ENCODE measurements around the gene ENAH.
"Not testable (repeated sequence)": the region's sequence is repeated elsewhere in the genome, so short reads cannot be mapped to it uniquely, and the experiment has no call there.

ENAH gene

GRCh38 chr1:225644666-225645065 lies 8.3 kb downstream of the ENAH start:
- Histone ChIP-seq H3K9ac (ENCODE audit: low read length in 2 of 2) (no peak overlapping the region), H3K36me3 (ENCODE audit: control insufficient read depth in 2 of 2, insufficient read depth in 2 of 2, low read length in 2 of 2) (peaks cover under 1 to 6% of the 10 kb centered on the region in 2 donors), H3K27me3 (ENCODE audit: control insufficient read depth in 1 of 2, insufficient read depth in 2 of 2, low read length in 2 of 2) (no peaks in the 10 kb centered on the region), H3K9me3 (ENCODE audit: control insufficient read depth in 2 of 2, low read length in 2 of 2) (no peaks in the 10 kb centered on the region), H3K4me1 (ENCODE audit: control insufficient read depth, insufficient read depth, low read length) (no peaks in the 10 kb centered on the region), H3K4me3 (ENCODE audit: low read length in 2 of 2) (no peak overlapping the region), H3K27ac (ENCODE audit: low read length) (no peak overlapping the region)

- no peaks in the 10 kb centered on the region for H3K4me1 ChIP-seq (ENCODE audit: control insufficient read depth, insufficient read depth, low read length)
- no peaks in the 10 kb centered on the region for H3K27me3 ChIP-seq (ENCODE audit: control insufficient read depth in 1 of 2, insufficient read depth in 2 of 2, low read length in 2 of 2)
- H3K9ac ChIP-seq (ENCODE audit: low read length in 2 of 2) = no peak overlapping the region
- H3K27ac ChIP-seq (ENCODE audit: low read length) = no peak overlapping the region
- no peak overlapping the region for H3K4me3 ChIP-seq (ENCODE audit: low read length in 2 of 2)
- no peaks in the 10 kb centered on the region for H3K9me3 ChIP-seq (ENCODE audit: control insufficient read depth in 2 of 2, low read length in 2 of 2)
- H3K36me3 ChIP-seq (ENCODE audit: control insufficient read depth in 2 of 2, insufficient read depth in 2 of 2, low read length in 2 of 2) = peaks cover 3 to 6% of the 10 kb centered on the region in 2 donors
Measured at GRCh38 chr1:225642177-225642576, 10.7 kb downstream of the ENAH start.

GRCh38 chr1:225638853-225639252 lies 14.1 kb downstream of the ENAH start:
- peaks cover 3 to 6% of the 10 kb centered on the region in 2 donors for H3K36me3 ChIP-seq (ENCODE audit: control insufficient read depth in 2 of 2, insufficient read depth in 2 of 2, low read length in 2 of 2)
- peaks cover 8% of the 10 kb centered on the region for H3K4me1 ChIP-seq (ENCODE audit: control insufficient read depth, insufficient read depth, low read length)
- no peaks in the 10 kb centered on the region for H3K27me3 ChIP-seq (ENCODE audit: control insufficient read depth in 1 of 2, insufficient read depth in 2 of 2, low read length in 2 of 2)
- H3K9me3 ChIP-seq (ENCODE audit: control insufficient read depth in 2 of 2, low read length in 2 of 2) = no peaks in the 10 kb centered on the region
- no peak overlapping the region for H3K9ac ChIP-seq (ENCODE audit: low read length in 2 of 2)
- no peak overlapping the region for H3K27ac ChIP-seq (ENCODE audit: low read length)
- no peak overlapping the region for H3K4me3 ChIP-seq (ENCODE audit: low read length in 2 of 2)

- no peaks in the 10 kb centered on the region for H3K9me3 ChIP-seq (ENCODE audit: control insufficient read depth in 2 of 2, low read length in 2 of 2)
- peaks cover 0 to 3% of the 10 kb centered on the region in 2 donors for H3K36me3 ChIP-seq (ENCODE audit: control insufficient read depth in 2 of 2, insufficient read depth in 2 of 2, low read length in 2 of 2)
- peak overlapping the region; percentile 11 for H3K27ac ChIP-seq (ENCODE audit: low read length)
- no peak overlapping the region for H3K4me3 ChIP-seq (ENCODE audit: low read length in 2 of 2)
- peaks cover 8% of the 10 kb centered on the region for H3K4me1 ChIP-seq (ENCODE audit: control insufficient read depth, insufficient read depth, low read length)
- no peaks in the 10 kb centered on the region for H3K27me3 ChIP-seq (ENCODE audit: control insufficient read depth in 1 of 2, insufficient read depth in 2 of 2, low read length in 2 of 2)
- no peak overlapping the region for H3K9ac ChIP-seq (ENCODE audit: low read length in 2 of 2)
Measured at GRCh38 chr1:225637651-225638199, 15.2 kb downstream of the ENAH start.

- not testable (repeated sequence) for H3K4me3 ChIP-seq (ENCODE audit: low read length in 2 of 2); H3K9me3 ChIP-seq (ENCODE audit: control insufficient read depth in 2 of 2, low read length in 2 of 2); H3K27me3 ChIP-seq (ENCODE audit: control insufficient read depth in 1 of 2, insufficient read depth in 2 of 2, low read length in 2 of 2); H3K4me1 ChIP-seq (ENCODE audit: control insufficient read depth, insufficient read depth, low read length); H3K9ac ChIP-seq (ENCODE audit: low read length in 2 of 2); H3K27ac ChIP-seq (ENCODE audit: low read length); H3K36me3 ChIP-seq (ENCODE audit: control insufficient read depth in 2 of 2, insufficient read depth in 2 of 2, low read length in 2 of 2)
Measured at GRCh38 chr1:225636992-225637391, 15.9 kb downstream of the ENAH start.

GRCh38 chr1:225635649-225636048 lies 17.3 kb downstream of the ENAH start:
- H3K4me1 ChIP-seq (ENCODE audit: control insufficient read depth, insufficient read depth, low read length) = peaks cover 13% of the 10 kb centered on the region
- no peak overlapping the region for H3K4me3 ChIP-seq (ENCODE audit: low read length in 2 of 2)
- no peaks in the 10 kb centered on the region for H3K9me3 ChIP-seq (ENCODE audit: control insufficient read depth in 2 of 2, low read length in 2 of 2)
- no peaks in the 10 kb centered on the region for H3K27me3 ChIP-seq (ENCODE audit: control insufficient read depth in 1 of 2, insufficient read depth in 2 of 2, low read length in 2 of 2)
- no peak overlapping the region for H3K9ac ChIP-seq (ENCODE audit: low read length in 2 of 2)
- H3K27ac ChIP-seq (ENCODE audit: low read length) = no peak overlapping the region
- H3K36me3 ChIP-seq (ENCODE audit: control insufficient read depth in 2 of 2, insufficient read depth in 2 of 2, low read length in 2 of 2) = peaks cover 0 to 3% of the 10 kb centered on the region in 2 donors

GRCh38 chr1:225632836-225633235 lies 20.1 kb downstream of the ENAH start:
- peaks cover 18% of the 10 kb centered on the region for H3K4me1 ChIP-seq (ENCODE audit: control insufficient read depth, insufficient read depth, low read length)
- H3K9me3 ChIP-seq (ENCODE audit: control insufficient read depth in 2 of 2, low read length in 2 of 2); H3K27me3 ChIP-seq (ENCODE audit: control insufficient read depth in 1 of 2, insufficient read depth in 2 of 2, low read length in 2 of 2); H3K4me3 ChIP-seq (ENCODE audit: low read length in 2 of 2); H3K27ac ChIP-seq (ENCODE audit: low read length); H3K36me3 ChIP-seq (ENCODE audit: control insufficient read depth in 2 of 2, insufficient read depth in 2 of 2, low read length in 2 of 2); H3K9ac ChIP-seq (ENCODE audit: low read length in 2 of 2): not testable (repeated sequence)

GRCh38 chr1:225631021-225631663 lies 21.8 kb downstream of the ENAH start:
- no peaks in the 10 kb centered on the region for H3K27me3 ChIP-seq (ENCODE audit: control insufficient read depth in 1 of 2, insufficient read depth in 2 of 2, low read length in 2 of 2)
- H3K27ac ChIP-seq (ENCODE audit: low read length) = no peak overlapping the region
- no peak overlapping the region for H3K9ac ChIP-seq (ENCODE audit: low read length in 2 of 2)
- H3K4me1 ChIP-seq (ENCODE audit: control insufficient read depth, insufficient read depth, low read length) = peaks cover 20% of the 10 kb centered on the region
- H3K4me3 ChIP-seq (ENCODE audit: low read length in 2 of 2) = no peak overlapping the region
- no peaks in the 10 kb centered on the region for H3K36me3 ChIP-seq (ENCODE audit: control insufficient read depth in 2 of 2, insufficient read depth in 2 of 2, low read length in 2 of 2)
- no peaks in the 10 kb centered on the region for H3K9me3 ChIP-seq (ENCODE audit: control insufficient read depth in 2 of 2, low read length in 2 of 2)

- peaks cover 17% of the 10 kb centered on the region for H3K4me1 ChIP-seq (ENCODE audit: control insufficient read depth, insufficient read depth, low read length)
Measured at GRCh38 chr1:225629483-225629882, 23.4 kb downstream of the ENAH start.

GRCh38 chr1:225628794-225629193 lies 24.1 kb downstream of the ENAH start:
- not testable (repeated sequence) for H3K4me3 ChIP-seq (ENCODE audit: low read length in 2 of 2); H3K27ac ChIP-seq (ENCODE audit: low read length); H3K36me3 ChIP-seq (ENCODE audit: control insufficient read depth in 2 of 2, insufficient read depth in 2 of 2, low read length in 2 of 2); H3K9ac ChIP-seq (ENCODE audit: low read length in 2 of 2); H3K9me3 ChIP-seq (ENCODE audit: control insufficient read depth in 2 of 2, low read length in 2 of 2); H3K27me3 ChIP-seq (ENCODE audit: control insufficient read depth in 1 of 2, insufficient read depth in 2 of 2, low read length in 2 of 2)
- peaks cover 17% of the 10 kb centered on the region for H3K4me1 ChIP-seq (ENCODE audit: control insufficient read depth, insufficient read depth, low read length)

More at GRCh38 chr1:225629483-225629882, 23.4 kb downstream of the ENAH start:
- H3K27ac ChIP-seq (ENCODE audit: low read length) = no peak overlapping the region
- no peak overlapping the region for H3K9ac ChIP-seq (ENCODE audit: low read length in 2 of 2)
- H3K36me3 ChIP-seq (ENCODE audit: control insufficient read depth in 2 of 2, insufficient read depth in 2 of 2, low read length in 2 of 2) = no peaks in the 10 kb centered on the region
- no peaks in the 10 kb centered on the region for H3K27me3 ChIP-seq (ENCODE audit: control insufficient read depth in 1 of 2, insufficient read depth in 2 of 2, low read length in 2 of 2)
- no peaks in the 10 kb centered on the region for H3K9me3 ChIP-seq (ENCODE audit: control insufficient read depth in 2 of 2, low read length in 2 of 2)
- no peak overlapping the region for H3K4me3 ChIP-seq (ENCODE audit: low read length in 2 of 2)

- peak overlapping the region; percentile 19 for H3K27ac ChIP-seq (ENCODE audit: low read length)
- H3K4me3 ChIP-seq (ENCODE audit: low read length in 2 of 2) = peak overlapping the region in 1 of 2 donors; percentile 24
- no peaks in the 10 kb centered on the region for H3K27me3 ChIP-seq (ENCODE audit: control insufficient read depth in 1 of 2, insufficient read depth in 2 of 2, low read length in 2 of 2)
- peaks cover 17% of the 10 kb centered on the region for H3K4me1 ChIP-seq (ENCODE audit: control insufficient read depth, insufficient read depth, low read length)
- H3K9ac ChIP-seq (ENCODE audit: low read length in 2 of 2) = no peak overlapping the region
- no peaks in the 10 kb centered on the region for H3K9me3 ChIP-seq (ENCODE audit: control insufficient read depth in 2 of 2, low read length in 2 of 2)
- H3K36me3 ChIP-seq (ENCODE audit: control insufficient read depth in 2 of 2, insufficient read depth in 2 of 2, low read length in 2 of 2) = no peaks in the 10 kb centered on the region
Measured at GRCh38 chr1:225627304-225627947, 25.5 kb downstream of the ENAH start.

Measured in stomach smooth muscle (tissue), 2 donors.